Caco-2 (cell line): ENCODE measurements around the gene PPM1H. TPM values are rescaled to one million over a fixed set of nuclear protein-coding genes. Genes with fewer than 3 reads are reported as not detected.
"Not testable (repeated sequence)": the region's sequence is repeated elsewhere in the genome, so short reads cannot be mapped to it uniquely, and the experiment has no call there.

Source experiments
- BruUV-seq: library from RNA; stranded (reverse); fragments of 400-500 nt; replicated peaks from 2 replicates; lab custom pipeline; 2021; lab: Mats Ljungman, UMichigan
- CTCF ChIA-PET: fragments of 300-600 bp; sonication (Branson Sonifier 250); formaldehyde crosslinking; loops from one replicate; lab custom pipeline; 2022; ENCODE audit warnings: antibody characterized with exemption; lab: Charles Lee
- POLR2A ChIA-PET: fragments of 300-600 bp; sonication (Branson Sonifier 250); formaldehyde crosslinking; loops from one replicate; lab custom pipeline; 2022; ENCODE audit warnings: antibody characterized with exemption; lab: Charles Lee
- DNase-seq, 2 experiments: peaks; one replicate each; pipeline versions ENCODE4 v3.0.0 to v3.0.0-alpha.2; 2020 to 2022
- H3K27me3 ChIP-seq: replicated peaks from 2 replicates; pipeline ENCODE4 v1.6.0; 2011; ENCODE audit warnings: low read length; ENCODE audit not compliant: control insufficient read depth, insufficient read depth
- H3K36me3 ChIP-seq: 2 replicates; pipeline ENCODE4 v1.5.1; 2011; ENCODE audit warnings: low read length; ENCODE audit not compliant: control insufficient read depth, insufficient read depth
- H3K4me1 ChIP-seq: fragments of 250-450 bp; sonication (Bioruptor Pico); 2 replicates; pipeline ENCODE4 v1.5.1; 2020; ENCODE audit warnings: mild to moderate bottlenecking
- H3K4me3 ChIP-seq: 2 replicates; pipeline ENCODE4 v1.5.1; 2011; ENCODE audit warnings: low read depth, mild to moderate bottlenecking, control low read depth, low read length
- H3K9me3 ChIP-seq: fragments of 250-450 bp; sonication (Bioruptor Pico); 2 replicates; pipeline ENCODE4 v1.5.1; 2020; ENCODE audit warnings: mild to moderate bottlenecking, moderate library complexity
- H3K27ac Mint-ChIP-seq: one replicate; pipeline ENCODE4 v1.8.0; 2022; ENCODE audit warnings: mixed read lengths; ENCODE audit not compliant: unreplicated experiment
- H3K27me3 Mint-ChIP-seq: one replicate; pipeline ENCODE4 v1.8.0; 2022; ENCODE audit warnings: mixed read lengths; ENCODE audit not compliant: insufficient read depth, unreplicated experiment
- H3K36me3 Mint-ChIP-seq: one replicate; pipeline ENCODE4 v1.8.0; 2022; ENCODE audit warnings: mild to moderate bottlenecking, mixed read lengths; ENCODE audit not compliant: insufficient read depth, unreplicated experiment
- H3K4me1 Mint-ChIP-seq: one replicate; pipeline ENCODE4 v1.8.0; 2022; ENCODE audit warnings: low read depth, mixed read lengths; ENCODE audit not compliant: unreplicated experiment
- H3K4me3 Mint-ChIP-seq: one replicate; pipeline ENCODE4 v1.8.0; 2022; ENCODE audit warnings: mild to moderate bottlenecking, moderate library complexity, mixed read lengths; ENCODE audit not compliant: unreplicated experiment
- H3K9me3 Mint-ChIP-seq: one replicate; pipeline ENCODE4 v1.8.0; 2022; ENCODE audit warnings: mixed read lengths; ENCODE audit not compliant: unreplicated experiment
- CTCF ChIP-seq, 2 experiments: fragments of 200-600 bp in 1 of 2; IDR thresholded peaks; 1 replicate in 1 of 2; 2 replicates in 1 of 2; pipeline versions ENCODE4 v1.5.1 to v1.8.0; 2011 to 2022; ENCODE audit warnings: antibody characterized with exemption in 1 of 2, control low read depth in 1 of 2, inconsistent platforms in 1 of 2, low read depth in 1 of 2, low read length in 1 of 2, mild to moderate bottlenecking in 1 of 2, moderate library complexity in 1 of 2; ENCODE audit not compliant: insufficient read depth in 1 of 2, severe bottlenecking in 1 of 2, unreplicated experiment in 1 of 2
- intact Hi-C: fragments of 100-400 bp; cut with micrococcal nuclease; formaldehyde crosslinking; loops from one replicate; pipeline ENCODE4 v1.10.0; 2022; ENCODE audit not compliant: unreplicated experiment
- total RNA-seq: library from RNA; stranded (reverse); gene quantifications from 2 replicates; pipeline ENCODE4 v1.2.3, GENCODE V29; 2022

PPM1H gene
- total RNA-seq, 1 experiment from 2014 or later: 151 TPM

- Histone ChIP-seq H3K4me3 (no peak overlapping the region), H3K4me1 (no peaks in the 10 kb centered on the region), H3K36me3 (peaks cover 3% of the 10 kb centered on the region; the same call in 1 of the 2 replicates), H3K9me3 (no peaks in the 10 kb centered on the region), H3K27me3 (no peaks in the 10 kb centered on the region)
- ChIA-PET POLR2A (no interaction called here), CTCF (no interaction called here)
- TF ChIP-seq CTCF (IDR thresholded peaks at IDR 0.05; ENCODE audit: insufficient read depth in 1 of 2, low read depth in 1 of 2, low read length in 1 of 2, severe bottlenecking in 1 of 2, unreplicated experiment in 1 of 2): no peak
- Mint-ChIP-seq H3K4me1 (no peaks in the 10 kb centered on the region), H3K36me3 (peaks cover 96% of the 10 kb centered on the region), H3K27ac (no peak overlapping the region), H3K27me3 (no peaks in the 10 kb centered on the region), H3K4me3 (no peak overlapping the region), H3K9me3 (no peaks in the 10 kb centered on the region)
- no peak for DNase-seq
- intact Hi-C loops: no loop called here
- BruUV-seq: no TSS peak
Observed at GRCh38 chr12:62670986-62671720, 263.8 kb downstream of the PPM1H start.

GRCh38 chr12:62668782-62669181 lies 266.2 kb downstream of the PPM1H start:
- Histone ChIP-seq H3K4me3 (no peak overlapping the region), H3K27me3 (no peaks in the 10 kb centered on the region), H3K9me3 (no peaks in the 10 kb centered on the region), H3K4me1 (no peaks in the 10 kb centered on the region), H3K36me3 (peaks cover 1% of the 10 kb centered on the region; the same call in 1 of the 2 replicates)
- Mint-ChIP-seq H3K4me1 (no peaks in the 10 kb centered on the region), H3K4me3 (no peak overlapping the region), H3K36me3 (peaks cover 96% of the 10 kb centered on the region), H3K27me3 (no peaks in the 10 kb centered on the region), H3K27ac (no peak overlapping the region), H3K9me3 (no peaks in the 10 kb centered on the region)
- no peak for DNase-seq
- BruUV-seq: no TSS peak
- CTCF ChIA-PET: no interaction called here
- no peak for TF ChIP-seq CTCF (IDR thresholded peaks at IDR 0.05; ENCODE audit: insufficient read depth in 1 of 2, low read depth in 1 of 2, low read length in 1 of 2, severe bottlenecking in 1 of 2, unreplicated experiment in 1 of 2)
- POLR2A ChIA-PET: no interaction called here
- intact Hi-C loops: no loop called here

GRCh38 chr12:62664951-62665350 lies 270.0 kb downstream of the PPM1H start:
- H3K27me3 ChIP-seq, CTCF ChIA-PET, H3K4me1 ChIP-seq, H3K4me1 Mint-ChIP-seq, DNase-seq, BruUV-seq, H3K4me3 ChIP-seq, H3K27me3 Mint-ChIP-seq, intact Hi-C loops, H3K9me3 Mint-ChIP-seq, POLR2A ChIA-PET, H3K9me3 ChIP-seq, H3K4me3 Mint-ChIP-seq, H3K36me3 ChIP-seq: not testable (repeated sequence)
- Mint-ChIP-seq H3K36me3 (peaks cover 96% of the 10 kb centered on the region), H3K27ac (peak overlapping the region; percentile 53)
